ENCODE data around the gene RGS3.

DNA sequence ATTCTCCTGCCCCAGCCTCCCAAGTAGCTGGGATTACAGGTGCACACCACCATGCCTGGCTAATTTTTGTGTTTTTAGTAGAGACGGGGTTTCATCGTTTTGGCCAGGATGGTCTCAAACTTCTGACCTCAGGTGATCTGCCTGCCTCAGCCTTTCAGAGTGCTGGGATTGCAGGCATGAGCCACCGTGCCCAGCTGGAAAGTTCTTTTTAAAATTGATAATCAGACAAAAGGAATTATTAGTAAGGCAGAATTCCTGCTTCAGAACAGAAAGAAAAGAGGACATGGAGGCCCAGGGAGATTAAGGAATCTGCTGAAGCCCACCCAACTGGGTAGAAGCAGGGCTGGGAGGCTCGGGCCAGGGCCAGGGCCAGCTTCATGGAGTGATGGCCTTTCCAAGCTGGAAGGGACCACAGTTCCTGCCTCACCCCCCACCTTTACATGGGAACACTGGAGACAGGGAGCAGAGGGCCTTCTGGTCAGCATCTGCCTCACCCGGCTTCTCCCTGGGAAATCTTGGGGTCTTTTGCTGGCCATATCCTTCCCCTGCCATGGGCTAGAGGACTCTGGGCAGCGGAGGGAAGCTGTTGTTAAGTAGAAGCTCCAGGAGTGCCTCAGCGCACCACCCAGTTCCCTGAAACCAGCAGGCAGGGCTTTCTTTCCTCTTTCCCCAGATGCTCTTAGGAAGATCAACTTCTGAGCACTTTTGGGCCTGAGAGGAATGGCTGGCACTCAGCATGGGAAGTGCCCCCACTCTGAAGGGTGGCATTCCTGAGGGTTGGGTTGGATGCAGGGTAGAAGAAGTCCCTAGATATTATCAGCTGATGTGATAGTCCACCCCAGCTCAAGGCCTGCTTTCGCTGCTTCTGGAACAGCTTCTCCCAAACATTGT lies 70.1 kb downstream of the RGS3 start:
- TF ChIP-seq RAD21 (IDR thresholded peaks at IDR 0.05; ENCODE audit: insufficient read depth, low read depth, low read length) (no peak), ZNF384 (IDR thresholded peaks at IDR 0.05; ENCODE audit: borderline replicate concordance, low read depth, low read length) (no peak), MTA2 (IDR thresholded peaks at IDR 0.05; ENCODE audit: low read depth) (no peak)
- TF ChIP-seq, protein P1, sequence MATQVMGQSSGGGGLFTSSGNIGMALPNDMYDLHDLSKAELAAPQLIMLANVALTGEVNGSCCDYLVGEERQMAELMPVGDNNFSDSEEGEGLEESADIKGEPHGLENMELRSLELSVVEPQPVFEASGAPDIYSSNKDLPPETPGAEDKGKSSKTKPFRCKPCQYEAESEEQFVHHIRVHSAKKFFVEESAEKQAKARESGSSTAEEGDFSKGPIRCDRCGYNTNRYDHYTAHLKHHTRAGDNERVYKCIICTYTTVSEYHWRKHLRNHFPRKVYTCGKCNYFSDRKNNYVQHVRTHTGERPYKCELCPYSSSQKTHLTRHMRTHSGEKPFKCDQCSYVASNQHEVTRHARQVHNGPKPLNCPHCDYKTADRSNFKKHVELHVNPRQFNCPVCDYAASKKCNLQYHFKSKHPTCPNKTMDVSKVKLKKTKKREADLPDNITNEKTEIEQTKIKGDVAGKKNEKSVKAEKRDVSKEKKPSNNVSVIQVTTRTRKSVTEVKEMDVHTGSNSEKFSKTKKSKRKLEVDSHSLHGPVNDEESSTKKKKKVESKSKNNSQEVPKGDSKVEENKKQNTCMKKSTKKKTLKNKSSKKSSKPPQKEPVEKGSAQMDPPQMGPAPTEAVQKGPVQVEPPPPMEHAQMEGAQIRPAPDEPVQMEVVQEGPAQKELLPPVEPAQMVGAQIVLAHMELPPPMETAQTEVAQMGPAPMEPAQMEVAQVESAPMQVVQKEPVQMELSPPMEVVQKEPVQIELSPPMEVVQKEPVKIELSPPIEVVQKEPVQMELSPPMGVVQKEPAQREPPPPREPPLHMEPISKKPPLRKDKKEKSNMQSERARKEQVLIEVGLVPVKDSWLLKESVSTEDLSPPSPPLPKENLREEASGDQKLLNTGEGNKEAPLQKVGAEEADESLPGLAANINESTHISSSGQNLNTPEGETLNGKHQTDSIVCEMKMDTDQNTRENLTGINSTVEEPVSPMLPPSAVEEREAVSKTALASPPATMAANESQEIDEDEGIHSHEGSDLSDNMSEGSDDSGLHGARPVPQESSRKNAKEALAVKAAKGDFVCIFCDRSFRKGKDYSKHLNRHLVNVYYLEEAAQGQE (IDR thresholded peaks at IDR 0.05; ENCODE audit: low read depth, low read length): no peak
- TF ChIP-seq, protein P2, sequence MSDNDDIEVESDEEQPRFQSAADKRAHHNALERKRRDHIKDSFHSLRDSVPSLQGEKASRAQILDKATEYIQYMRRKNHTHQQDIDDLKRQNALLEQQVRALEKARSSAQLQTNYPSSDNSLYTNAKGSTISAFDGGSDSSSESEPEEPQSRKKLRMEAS (IDR thresholded peaks at IDR 0.05; ENCODE audit: low read depth, low read length): no peak
- TF ChIP-seq, protein P3, sequence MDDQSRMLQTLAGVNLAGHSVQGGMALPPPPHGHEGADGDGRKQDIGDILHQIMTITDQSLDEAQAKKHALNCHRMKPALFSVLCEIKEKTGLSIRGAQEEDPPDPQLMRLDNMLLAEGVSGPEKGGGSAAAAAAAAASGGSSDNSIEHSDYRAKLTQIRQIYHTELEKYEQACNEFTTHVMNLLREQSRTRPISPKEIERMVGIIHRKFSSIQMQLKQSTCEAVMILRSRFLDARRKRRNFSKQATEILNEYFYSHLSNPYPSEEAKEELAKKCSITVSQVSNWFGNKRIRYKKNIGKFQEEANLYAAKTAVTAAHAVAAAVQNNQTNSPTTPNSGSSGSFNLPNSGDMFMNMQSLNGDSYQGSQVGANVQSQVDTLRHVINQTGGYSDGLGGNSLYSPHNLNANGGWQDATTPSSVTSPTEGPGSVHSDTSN (IDR thresholded peaks at IDR 0.05; ENCODE audit: insufficient replicate concordance, low read depth, low read length): no peak

Data from GM12878 (cell line).